CD8-positive, alpha-beta memory T cell (primary cell): ENCODE results near the gene MAST4. TPM values are rescaled to one million over a fixed set of nuclear protein-coding genes. Genes with fewer than 3 reads are reported as not detected.
A peak's percentile ranks its signal among the peaks of the same experiment; 100 is the strongest.

Source experiments
- CTCF ChIA-PET: fragments of 350-600 bp; sonication (Branson Sonifier 250); formaldehyde crosslinking; loops from one replicate; lab custom pipeline; 2021; ENCODE audit warnings: antibody characterized with exemption; lab: Charles Lee
- POLR2A ChIA-PET: fragments of 350-600 bp; sonication (Branson Sonifier 250); formaldehyde crosslinking; loops from one replicate; lab custom pipeline; 2021; ENCODE audit warnings: antibody characterized with exemption; lab: Charles Lee
- DNase-seq, 5 donors: peaks; one replicate each; pipeline versions ENCODE4 v3.0.0 to v3.0.0-alpha.2; 2020 to 2022; ENCODE audit warnings: mixed read lengths in 1 of 5
- H3K27ac ChIP-seq: one replicate; pipeline ENCODE4 v1.7.0; 2013; ENCODE audit warnings: low read depth, mild to moderate bottlenecking, low read length, moderate library complexity
- H3K27me3 ChIP-seq: 2 replicates; pipeline ENCODE4 v1.7.0; 2013; ENCODE audit warnings: low read length, mild to moderate bottlenecking; ENCODE audit not compliant: insufficient read depth, poor library complexity, severe bottlenecking
- H3K36me3 ChIP-seq: 2 replicates; pipeline ENCODE4 v1.7.0; 2013; ENCODE audit warnings: mild to moderate bottlenecking, low read length, moderate library complexity; ENCODE audit not compliant: insufficient read depth
- H3K4me1 ChIP-seq: 2 replicates; pipeline ENCODE4 v1.7.0; 2013; ENCODE audit warnings: mild to moderate bottlenecking, low read length, moderate library complexity; ENCODE audit not compliant: insufficient read depth
- H3K4me3 ChIP-seq: 2 replicates; pipeline ENCODE4 v1.7.0; 2013; ENCODE audit warnings: mild to moderate bottlenecking, low read length
- H3K9me3 ChIP-seq: 2 replicates; pipeline ENCODE4 v1.7.0; 2013; ENCODE audit warnings: mild to moderate bottlenecking, low read length
- H3K27ac Mint-ChIP-seq, 8 donors: one replicate each; pipeline ENCODE4 v1.8.0; 2020 to 2021; ENCODE audit warnings: mixed read lengths in 8 of 8, mild to moderate bottlenecking in 6 of 8, inconsistent platforms in 3 of 8, moderate library complexity in 3 of 8
- H3K27me3 Mint-ChIP-seq, 2 donors: one replicate each; pipeline ENCODE4 v1.8.0; 2020 to 2021; ENCODE audit warnings: mixed read lengths in 2 of 2, mild to moderate bottlenecking in 1 of 2, moderate library complexity in 1 of 2
- H3K36me3 Mint-ChIP-seq, 3 donors: one replicate each; pipeline ENCODE4 v1.8.0; 2020 to 2021; ENCODE audit warnings: mixed read lengths in 3 of 3, inconsistent platforms in 1 of 3, mild to moderate bottlenecking in 1 of 3
- H3K4me1 Mint-ChIP-seq, 3 donors: one replicate each; pipeline ENCODE4 v1.8.0; 2020 to 2021; ENCODE audit warnings: mixed read lengths in 3 of 3, inconsistent platforms in 1 of 3, mild to moderate bottlenecking in 1 of 3
- H3K4me3 Mint-ChIP-seq, 7 donors: one replicate each; pipeline ENCODE4 v1.8.0; 2020 to 2021; ENCODE audit warnings: mixed read lengths in 7 of 7, mild to moderate bottlenecking in 6 of 7, moderate library complexity in 4 of 7, inconsistent platforms in 2 of 7
- H3K9me3 Mint-ChIP-seq, 5 donors: one replicate each; pipeline ENCODE4 v1.8.0; 2020 to 2022; ENCODE audit warnings: mixed read lengths in 5 of 5, mild to moderate bottlenecking in 3 of 5, moderate library complexity in 2 of 5, inconsistent platforms in 1 of 5
- polyA plus RNA-seq: library from polyadenylated mRNA; unstranded; fragments of 300-500 nt; fragmentation: Illumina TruSeq; gene quantifications from one replicate; pipeline ENCODE4 v1.2.3, GENCODE V29; 2021
- total RNA-seq, 2 experiments: library from RNA; stranded (reverse); gene quantifications; one replicate each; pipeline ENCODE4 v1.2.3, GENCODE V29; 2021

The MAST4 gene
- total and polyA plus RNA-seq, 3 experiments from 2014 or later, result 5.0 to 7.2 (median 6.5) TPM

DNA sequence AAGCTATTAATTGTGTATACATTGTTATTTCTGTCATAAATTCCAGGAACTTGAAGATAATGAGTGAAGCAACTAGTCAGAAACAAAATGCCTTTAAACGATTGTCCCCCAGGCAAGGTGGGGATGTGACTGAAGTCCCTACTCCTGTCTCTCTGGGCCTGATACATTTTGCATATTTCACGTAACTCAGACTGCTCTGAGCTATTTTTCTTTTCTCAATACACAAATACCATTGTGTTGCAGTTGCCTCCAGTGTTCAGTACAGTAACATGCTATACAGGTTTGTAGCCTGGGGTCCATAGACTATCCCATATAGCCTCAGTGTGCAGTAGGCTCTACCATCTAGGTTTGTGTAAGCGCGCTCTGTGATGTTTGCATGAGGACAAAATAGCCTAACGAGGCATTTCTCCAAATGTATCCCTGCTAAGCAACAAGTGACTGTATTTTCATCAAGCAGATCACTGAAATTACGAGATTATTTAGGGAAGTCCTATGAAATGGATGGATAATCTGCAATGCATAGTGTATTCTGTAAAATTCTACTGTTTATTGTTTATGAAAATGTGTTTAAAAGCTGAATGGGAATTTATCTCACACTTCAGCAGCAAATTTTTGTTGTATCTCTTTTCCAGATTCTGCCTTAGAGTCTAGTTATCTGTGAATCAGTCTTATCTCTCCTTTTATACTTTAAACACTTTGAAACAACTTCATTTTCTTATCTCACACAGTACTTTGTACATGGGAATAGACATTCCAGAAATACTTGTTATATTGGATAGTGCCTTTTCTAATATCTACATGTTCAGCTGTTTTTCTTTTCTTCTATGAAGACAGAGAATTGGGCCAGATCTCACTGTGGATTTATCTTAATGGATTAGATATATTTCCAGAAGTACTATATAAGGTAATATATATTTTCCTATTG, 449.9 kb downstream of the MAST4 start:
- no peak overlapping the region for H3K27ac Mint-ChIP-seq
- Histone ChIP-seq H3K27me3 (no peaks in the 10 kb centered on the region), H3K4me3 (no peak overlapping the region), H3K4me1 (no peaks in the 10 kb centered on the region), H3K36me3 (no peaks in the 10 kb centered on the region), H3K27ac (no peak overlapping the region), H3K9me3 (no peaks in the 10 kb centered on the region)
- peaks cover 0 to 2% of the 10 kb centered on the region in 2 donors for H3K27me3 Mint-ChIP-seq
- H3K36me3 Mint-ChIP-seq, result peaks cover 0 to 2% (median 2%) of the 10 kb centered on the region in 3 donors
- H3K9me3 Mint-ChIP-seq, result no peaks in the 10 kb centered on the region
- no peak for DNase-seq
- ChIA-PET CTCF (no interaction called here), POLR2A (interaction anchor here (0.7 kb wide), 1 partner anchor 109 kb away, joined by 3 read pairs; no protein-coding TSS in a partner anchor)
- H3K4me3 Mint-ChIP-seq, result no peak overlapping the region
- H3K4me1 Mint-ChIP-seq, result peaks cover 3 to 12% (median 6%) of the 10 kb centered on the region in 3 donors

- Mint-ChIP-seq H3K36me3 (peaks cover 0 to 2% (median 0%) of the 10 kb centered on the region in 3 donors), H3K4me3 (no peak overlapping the region), H3K9me3 (no peaks in the 10 kb centered on the region), H3K27me3 (peaks cover 0 to 2% of the 10 kb centered on the region in 2 donors), H3K27ac (no peak overlapping the region), H3K4me1 (peaks cover 3 to 12% (median 6%) of the 10 kb centered on the region in 3 donors)
- ChIA-PET POLR2A (interaction anchor here (0.7 kb wide), 1 partner anchor 111 kb away, joined by 3 read pairs; no protein-coding TSS in a partner anchor), CTCF (no interaction called here)
- Histone ChIP-seq H3K27me3 (no peaks in the 10 kb centered on the region), H3K36me3 (no peaks in the 10 kb centered on the region), H3K4me3 (no peak overlapping the region), H3K9me3 (no peaks in the 10 kb centered on the region), H3K27ac (no peak overlapping the region), H3K4me1 (no peaks in the 10 kb centered on the region)
- no peak for DNase-seq
Observed at GRCh38 chr5:67047160-67047559, 451.0 kb downstream of the MAST4 start.

GRCh38 chr5:67047616-67048015, 451.4 kb downstream of the MAST4 start:
- H3K4me3 Mint-ChIP-seq, result no peak overlapping the region
- no peaks in the 10 kb centered on the region for H3K9me3 Mint-ChIP-seq
- peaks cover 0 to 2% (median 0%) of the 10 kb centered on the region in 3 donors for H3K36me3 Mint-ChIP-seq
- no peaks in the 10 kb centered on the region for H3K9me3 ChIP-seq
- H3K36me3 ChIP-seq, result no peaks in the 10 kb centered on the region
- POLR2A ChIA-PET, result no interaction called here
- H3K4me1 Mint-ChIP-seq, result peaks cover 3 to 12% (median 6%) of the 10 kb centered on the region in 3 donors
- no peak overlapping the region for H3K27ac Mint-ChIP-seq
- H3K27ac ChIP-seq, result no peak overlapping the region
- no peak overlapping the region for H3K4me3 ChIP-seq
- peaks cover 0 to 2% of the 10 kb centered on the region in 2 donors for H3K27me3 Mint-ChIP-seq
- DNase-seq, result no peak
- CTCF ChIA-PET, result no interaction called here
- H3K4me1 ChIP-seq, result no peaks in the 10 kb centered on the region
- H3K27me3 ChIP-seq, result no peaks in the 10 kb centered on the region

GRCh38 chr5:67050125-67050524, 453.9 kb downstream of the MAST4 start:
- no peak for DNase-seq
- Mint-ChIP-seq H3K4me3 (no peak overlapping the region), H3K4me1 (peaks cover 3 to 12% (median 6%) of the 10 kb centered on the region in 3 donors), H3K27ac (no peak overlapping the region), H3K9me3 (no peaks in the 10 kb centered on the region), H3K36me3 (peaks cover 0 to 2% (median 2%) of the 10 kb centered on the region in 3 donors), H3K27me3 (peaks cover 0 to 2% of the 10 kb centered on the region in 2 donors)
- POLR2A ChIA-PET, result no interaction called here
- Histone ChIP-seq H3K4me3 (no peak overlapping the region), H3K27me3 (no peaks in the 10 kb centered on the region), H3K27ac (no peak overlapping the region), H3K4me1 (no peaks in the 10 kb centered on the region), H3K9me3 (no peaks in the 10 kb centered on the region), H3K36me3 (no peaks in the 10 kb centered on the region)
- CTCF ChIA-PET, result interaction anchor here (0.9 kb wide), 1 partner anchor 10 kb away, joined by 3 read pairs; no protein-coding TSS in a partner anchor

DNA sequence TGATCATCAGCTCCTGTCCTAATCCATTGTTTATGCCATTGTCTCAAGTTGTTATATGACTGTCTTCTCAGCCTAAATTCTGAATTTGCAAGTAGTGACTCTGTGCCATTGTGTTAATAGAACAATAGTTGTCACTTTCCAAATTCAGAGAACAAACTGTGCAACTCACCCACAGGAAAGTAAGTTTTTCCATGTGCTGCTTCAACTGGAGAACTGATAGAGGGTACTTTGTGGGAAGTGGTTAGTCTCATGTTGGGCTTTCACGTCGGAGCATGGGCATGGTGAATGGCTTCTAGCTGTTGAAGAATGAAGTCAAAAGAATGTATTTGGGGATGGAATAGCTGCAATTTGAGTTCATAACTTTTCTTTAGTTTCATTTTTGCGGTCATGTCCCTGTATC, 454.4 kb downstream of the MAST4 start:
- Histone ChIP-seq H3K4me1 (no peaks in the 10 kb centered on the region), H3K36me3 (no peaks in the 10 kb centered on the region), H3K27ac (no peak overlapping the region), H3K4me3 (no peak overlapping the region), H3K27me3 (no peaks in the 10 kb centered on the region), H3K9me3 (no peaks in the 10 kb centered on the region)
- CTCF ChIA-PET, result no interaction called here
- Mint-ChIP-seq H3K36me3 (peaks cover 0 to 4% (median 3%) of the 10 kb centered on the region in 3 donors), H3K4me3 (no peak overlapping the region), H3K27me3 (peaks cover 0 to 2% of the 10 kb centered on the region in 2 donors), H3K4me1 (peaks cover 3 to 12% (median 6%) of the 10 kb centered on the region in 3 donors), H3K27ac (peak overlapping the region in 1 of 8 donors; percentile 17), H3K9me3 (no peaks in the 10 kb centered on the region)
- POLR2A ChIA-PET, result no interaction called here
- no peak for DNase-seq

- H3K27ac ChIP-seq, result no peak overlapping the region
- H3K27ac Mint-ChIP-seq, result no peak overlapping the region
- H3K9me3 ChIP-seq, result no peaks in the 10 kb centered on the region
- no peaks in the 10 kb centered on the region for H3K27me3 ChIP-seq
- peaks cover 0 to 2% of the 10 kb centered on the region in 2 donors for H3K27me3 Mint-ChIP-seq
- H3K4me3 Mint-ChIP-seq, result no peak overlapping the region
- H3K9me3 Mint-ChIP-seq, result no peaks in the 10 kb centered on the region
- CTCF ChIA-PET, result no interaction called here
- no peak overlapping the region for H3K4me3 ChIP-seq
- no peaks in the 10 kb centered on the region for H3K36me3 ChIP-seq
- H3K4me1 ChIP-seq, result no peaks in the 10 kb centered on the region
- DNase-seq, result no peak
- H3K4me1 Mint-ChIP-seq, result peaks cover 3 to 12% (median 6%) of the 10 kb centered on the region in 3 donors
- POLR2A ChIA-PET, result no interaction called here
- H3K36me3 Mint-ChIP-seq, result peaks cover 0 to 4% (median 4%) of the 10 kb centered on the region in 3 donors
Observed at GRCh38 chr5:67051164-67051563, 455.0 kb downstream of the MAST4 start.

DNA sequence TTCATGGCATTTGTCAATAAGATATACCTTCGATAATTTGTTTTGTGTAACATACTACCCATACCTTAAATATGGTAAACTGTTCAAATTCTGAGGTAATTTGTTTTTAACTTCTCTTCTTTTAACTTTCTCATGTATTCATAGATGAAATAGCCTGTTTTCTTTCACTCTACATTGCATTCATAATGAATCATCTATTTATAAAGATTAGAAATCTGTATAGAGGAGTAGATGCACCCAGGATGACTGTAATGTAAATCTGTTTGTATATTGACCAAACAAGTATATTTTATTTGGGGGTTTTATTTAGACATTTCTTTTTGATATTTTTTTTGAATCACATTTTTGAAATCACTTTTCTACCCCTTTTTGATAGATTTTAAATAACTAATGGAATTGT, 455.8 kb downstream of the MAST4 start:
- Histone ChIP-seq H3K27me3 (no peaks in the 10 kb centered on the region), H3K4me1 (no peaks in the 10 kb centered on the region), H3K9me3 (no peaks in the 10 kb centered on the region), H3K27ac (no peak overlapping the region), H3K36me3 (no peaks in the 10 kb centered on the region), H3K4me3 (no peak overlapping the region)
- ChIA-PET CTCF (no interaction called here), POLR2A (no interaction called here)
- Mint-ChIP-seq H3K27me3 (peaks cover 0 to 2% of the 10 kb centered on the region in 2 donors), H3K36me3 (peaks cover 0 to 4% (median 4%) of the 10 kb centered on the region in 3 donors), H3K9me3 (no peaks in the 10 kb centered on the region), H3K4me1 (peaks cover 3 to 12% (median 6%) of the 10 kb centered on the region in 3 donors), H3K27ac (no peak overlapping the region), H3K4me3 (no peak overlapping the region)
- DNase-seq, result no peak

GRCh38 chr5:67053229-67053628, 457.0 kb downstream of the MAST4 start:
- Histone ChIP-seq H3K27me3 (no peaks in the 10 kb centered on the region), H3K36me3 (no peaks in the 10 kb centered on the region), H3K27ac (no peak overlapping the region), H3K4me1 (no peaks in the 10 kb centered on the region), H3K9me3 (no peaks in the 10 kb centered on the region), H3K4me3 (no peak overlapping the region)
- H3K4me1 Mint-ChIP-seq, result peaks cover 3 to 12% (median 6%) of the 10 kb centered on the region in 3 donors
- ChIA-PET POLR2A (no interaction called here), CTCF (no interaction called here)
- H3K27me3 Mint-ChIP-seq, result no peaks in the 10 kb centered on the region
- peaks cover 0 to 4% (median 4%) of the 10 kb centered on the region in 3 donors for H3K36me3 Mint-ChIP-seq
- H3K9me3 Mint-ChIP-seq, result no peaks in the 10 kb centered on the region
- peak overlapping the region in 1 of 8 donors; percentile 48 for H3K27ac Mint-ChIP-seq
- no peak for DNase-seq
- no peak overlapping the region for H3K4me3 Mint-ChIP-seq
